GM15510 (cell line): ENCODE results near the gene EXOC6B.

Source experiments
- POLR2A ChIP-seq: IDR thresholded peaks from 3 replicates; pipeline ENCODE4 v1.6.1; 2011; ENCODE audit warnings: borderline replicate concordance; ENCODE audit not compliant: insufficient read length; ENCODE audit errors: extremely low read depth

EXOC6B gene

GRCh38 chr2:72204786-72205503 is 620.9 kb downstream of the EXOC6B start:
- TF ChIP-seq POLR2A: no peak

GRCh38 chr2:72204156-72204785 is 621.6 kb downstream of the EXOC6B start:
- TF ChIP-seq POLR2A: no peak

- no peak for TF ChIP-seq POLR2A
Measured at GRCh38 chr2:72198532-72199241, 627.1 kb downstream of the EXOC6B start.

- no peak for TF ChIP-seq POLR2A
Measured at GRCh38 chr2:72193723-72194122, 632.1 kb downstream of the EXOC6B start.

GRCh38 chr2:72191441-72191840 is 634.4 kb downstream of the EXOC6B start:
- TF ChIP-seq POLR2A: no peak

GRCh38 chr2:72185206-72185605 is 640.6 kb downstream of the EXOC6B start:
- TF ChIP-seq POLR2A: no peak

- no peak for TF ChIP-seq POLR2A
Measured at GRCh38 chr2:72183466-72183865, 642.4 kb downstream of the EXOC6B start.

- no peak for TF ChIP-seq POLR2A
Measured at GRCh38 chr2:72183016-72183415, 642.8 kb downstream of the EXOC6B start.

- no peak for TF ChIP-seq POLR2A
Measured at GRCh38 chr2:72182547-72182946, 643.3 kb downstream of the EXOC6B start.

GRCh38 chr2:72181616-72182015 is 644.2 kb downstream of the EXOC6B start:
- no peak for TF ChIP-seq POLR2A

GRCh38 chr2:72180351-72180750 is 645.5 kb downstream of the EXOC6B start:
- TF ChIP-seq POLR2A: no peak

- TF ChIP-seq POLR2A: no peak
Measured at GRCh38 chr2:72178551-72178950, 647.3 kb downstream of the EXOC6B start.

- no peak for TF ChIP-seq POLR2A
Measured at GRCh38 chr2:72176281-72176680, 649.6 kb downstream of the EXOC6B start.

- TF ChIP-seq POLR2A: no peak
Measured at GRCh38 chr2:72175636-72176035, 650.2 kb downstream of the EXOC6B start.

- no peak for TF ChIP-seq POLR2A
Measured at GRCh38 chr2:72173640-72174321, 652.1 kb downstream of the EXOC6B start.
